Activated CD4-positive, alpha-beta T cell treated with anti-CD3 and anti-CD28 coated beads for 4 hours (primary cell): ENCODE data around the gene FXYD6.
"Not testable (repeated sequence)": the region's sequence is repeated elsewhere in the genome, so short reads cannot be mapped to it uniquely, and the experiment has no call there.

Experiments used
- DNase-seq, 2 donors: peaks; one replicate each; pipeline ENCODE4 v3.0.0-alpha.2; 2020

FXYD6 gene

DNA sequence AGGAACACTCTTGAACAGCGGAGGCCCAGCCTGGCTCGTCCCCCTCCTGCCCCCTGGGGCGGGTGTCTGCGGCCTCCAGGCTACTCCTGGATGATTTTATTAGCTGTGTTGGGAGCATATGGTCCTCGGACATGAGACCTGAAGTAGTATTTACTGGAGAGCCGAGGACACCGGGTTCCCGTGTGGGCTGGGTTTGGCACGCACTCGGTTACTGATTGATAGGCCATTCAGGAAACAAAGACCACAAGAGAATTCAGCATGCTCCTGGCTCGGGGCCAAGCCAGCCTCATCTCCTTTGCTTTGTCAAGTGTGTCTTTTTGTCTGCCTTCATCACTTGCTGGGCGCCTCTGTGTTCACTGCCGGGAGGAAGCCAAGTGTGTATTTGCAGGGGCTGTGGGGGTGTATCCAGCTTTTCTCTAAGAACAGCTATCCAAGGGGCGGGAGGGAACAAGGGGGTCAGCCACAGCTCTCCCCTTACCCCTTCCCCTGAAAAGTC lies 61.6 kb downstream of the FXYD6 start:
- peak; percentile 71 to 78 for DNase-seq

DNA sequence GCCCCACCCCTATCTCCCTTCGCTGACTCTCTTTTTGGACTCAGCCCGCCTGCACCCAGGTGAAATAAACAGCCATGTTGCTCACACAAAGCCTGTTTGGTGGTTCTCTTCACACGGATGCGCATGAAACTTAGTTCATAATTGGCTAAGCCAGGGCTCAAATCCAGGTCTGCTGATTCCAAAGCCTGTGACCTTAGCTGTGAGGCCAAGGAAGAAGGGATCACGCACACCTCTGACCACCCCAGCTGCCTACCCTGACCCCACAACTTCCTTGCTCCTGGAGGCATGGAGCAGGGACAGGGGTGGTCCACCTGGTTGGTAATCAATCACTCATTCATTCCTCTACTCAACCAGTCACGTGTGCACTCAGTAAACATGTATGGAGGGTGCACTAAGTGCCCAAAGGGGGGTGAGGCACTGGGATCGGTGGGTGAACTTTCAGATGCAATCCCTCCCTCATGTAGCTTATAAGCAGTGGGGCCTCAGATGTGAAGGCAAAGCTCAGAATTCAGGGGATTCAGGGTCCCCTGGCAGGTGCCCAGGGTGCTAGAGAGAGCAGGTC lies 62.2 kb downstream of the FXYD6 start:
- no peak for DNase-seq

DNA sequence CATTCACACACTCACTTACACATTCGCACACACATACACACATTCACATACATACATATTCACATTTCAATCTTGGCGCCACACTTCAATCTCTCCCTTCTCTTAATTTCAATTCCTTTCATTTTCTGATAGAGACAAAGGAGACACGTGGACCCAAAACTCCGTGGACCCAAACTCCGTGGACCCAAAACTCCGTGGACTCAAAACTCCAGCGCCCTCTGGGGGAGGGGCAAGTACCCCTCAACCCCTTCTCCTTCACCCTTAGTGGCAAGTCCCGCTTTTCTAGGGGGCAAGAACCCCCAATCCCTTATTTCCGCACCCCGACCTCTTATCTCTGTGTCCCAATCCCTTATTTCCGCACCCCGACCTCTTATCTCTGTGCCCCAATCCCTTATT lies 66.4 kb downstream of the FXYD6 start:
- not testable (repeated sequence) for DNase-seq

DNA sequence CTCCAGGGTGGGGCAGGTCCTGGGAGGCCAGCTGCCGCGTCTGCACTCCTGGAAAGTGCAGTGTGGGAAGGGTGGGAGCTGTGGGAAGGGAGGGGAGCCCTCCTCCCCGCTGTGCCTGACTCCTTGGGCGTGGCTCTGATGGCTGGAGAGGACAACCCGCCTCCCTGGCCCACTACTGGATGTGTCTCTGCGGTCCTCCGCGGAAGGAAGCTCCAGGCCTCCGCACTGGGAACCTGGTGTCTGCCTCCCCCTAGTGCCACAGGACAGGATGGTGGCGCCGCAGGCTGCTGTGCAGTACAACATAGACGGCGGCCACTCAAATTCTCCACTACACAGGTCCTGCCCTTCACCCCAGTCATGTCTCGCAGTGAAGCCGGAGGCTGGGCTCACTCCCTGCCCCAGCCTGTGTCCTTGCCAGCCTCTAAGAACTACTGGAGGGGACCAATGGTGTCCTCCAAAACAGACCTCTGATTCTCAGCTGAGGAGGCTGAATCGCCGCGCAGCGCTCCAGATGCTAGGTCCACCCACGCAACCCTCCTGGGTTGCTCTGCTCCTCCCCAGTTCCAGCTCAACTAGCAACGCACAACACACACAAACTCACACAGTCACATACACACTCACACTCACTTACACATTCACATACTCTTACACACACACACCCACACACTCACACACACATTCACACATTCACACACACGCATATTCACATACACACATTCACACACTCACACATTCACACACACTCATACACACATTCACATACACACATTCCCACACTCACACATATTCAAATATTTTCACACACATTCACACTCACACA lies 67.0 kb downstream of the FXYD6 start:
- peak; percentile 37 to 49 for DNase-seq

DNA sequence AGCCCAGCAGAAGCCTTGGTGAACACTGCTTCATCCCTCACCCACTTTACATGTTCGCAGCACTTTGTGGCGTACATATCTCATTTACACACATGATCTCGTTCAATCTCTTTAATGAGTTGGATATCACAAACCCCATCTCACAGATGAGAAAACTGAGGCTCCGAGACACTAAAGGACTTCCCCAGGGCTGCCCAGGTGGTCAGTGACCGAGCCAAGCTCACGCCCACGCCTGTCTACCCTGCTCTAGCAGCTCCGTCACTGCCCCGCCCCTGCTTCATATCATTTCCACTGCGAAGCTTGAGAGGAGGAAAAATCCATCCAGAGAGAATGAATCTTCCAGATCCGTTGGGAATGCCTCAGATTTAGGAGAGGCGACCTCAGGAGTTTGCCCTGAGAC lies 67.7 kb downstream of the FXYD6 start:
- no peak for DNase-seq

DNA sequence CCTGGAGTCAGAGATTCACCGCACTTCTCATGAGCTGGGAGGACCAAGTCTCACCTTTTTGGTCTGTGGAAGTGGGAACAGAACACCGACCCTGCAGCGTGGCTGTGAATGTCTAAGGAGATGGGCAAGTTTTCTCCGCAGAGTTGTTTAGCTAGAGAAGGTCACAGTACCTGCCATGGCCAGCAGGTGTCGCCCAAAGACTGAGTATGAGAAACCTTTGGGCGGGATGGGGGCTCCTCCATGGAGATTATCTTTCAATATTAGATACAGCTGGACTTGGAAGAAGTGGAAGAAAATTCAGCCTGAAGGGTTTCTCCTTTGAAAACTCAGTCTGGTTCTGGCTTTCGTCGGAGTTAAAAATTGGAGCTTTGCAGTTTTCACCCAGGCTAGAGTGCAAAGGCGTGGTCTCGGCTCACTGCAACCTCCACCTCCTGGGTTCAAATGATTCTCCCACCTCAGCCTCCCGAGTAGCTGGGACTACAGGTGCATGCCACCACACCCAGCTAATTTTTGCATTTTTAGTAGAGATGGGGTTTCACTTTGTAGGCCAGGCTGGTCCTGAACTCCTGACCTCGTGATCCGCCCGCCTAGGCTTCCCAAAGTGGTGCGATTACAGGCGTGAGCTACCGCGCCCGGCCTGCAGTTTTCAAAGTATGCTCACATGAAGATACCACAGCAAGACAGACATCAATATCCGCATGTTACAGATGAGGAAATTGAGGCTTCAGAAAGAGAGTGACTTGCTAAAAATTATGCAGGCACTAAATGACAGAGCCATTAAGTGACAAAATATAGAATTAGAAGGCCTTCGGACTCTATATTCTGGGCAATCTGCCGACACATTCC lies 68.8 kb downstream of the FXYD6 start:
- peak; percentile 73 to 74 for DNase-seq

DNA sequence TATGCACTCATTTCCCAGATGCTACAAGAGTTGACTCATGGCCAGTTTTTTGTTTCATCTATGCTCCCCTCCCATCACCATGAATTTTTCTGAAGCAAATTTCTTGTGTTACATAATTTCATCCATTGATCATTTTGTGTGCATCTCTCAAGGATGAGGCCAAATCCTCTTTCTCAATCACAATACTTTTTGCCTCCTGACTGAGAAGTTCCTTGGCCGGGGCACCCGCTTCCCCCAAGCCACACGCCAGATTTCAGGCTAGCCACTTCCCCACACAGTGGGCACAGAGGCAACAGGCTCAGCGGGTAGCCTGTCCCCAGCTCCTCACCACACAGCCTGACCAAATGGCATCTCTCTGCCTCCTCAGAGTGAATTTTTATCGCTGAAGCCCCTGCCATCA lies 69.6 kb downstream of the FXYD6 start:
- DNase-seq: no peak

DNA sequence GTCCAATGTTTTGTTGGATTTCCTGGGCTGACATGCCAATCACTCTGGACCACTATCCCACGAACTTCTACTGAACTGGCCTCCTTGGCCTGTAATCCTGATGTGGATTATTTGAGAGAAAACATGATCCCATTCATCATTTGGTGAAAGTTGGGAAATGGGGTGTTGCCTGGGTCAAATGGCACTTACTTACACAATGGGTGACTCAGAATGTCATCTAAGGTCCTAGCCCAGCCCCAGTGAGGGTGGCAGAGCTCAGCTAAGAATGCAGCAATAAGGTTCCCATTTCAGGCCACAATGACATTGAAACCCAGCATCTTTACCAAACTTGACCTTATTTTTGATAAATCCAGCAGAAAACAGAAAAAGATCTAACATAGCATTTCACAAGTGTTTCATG lies 71.4 kb downstream of the FXYD6 start:
- DNase-seq: no peak

DNA sequence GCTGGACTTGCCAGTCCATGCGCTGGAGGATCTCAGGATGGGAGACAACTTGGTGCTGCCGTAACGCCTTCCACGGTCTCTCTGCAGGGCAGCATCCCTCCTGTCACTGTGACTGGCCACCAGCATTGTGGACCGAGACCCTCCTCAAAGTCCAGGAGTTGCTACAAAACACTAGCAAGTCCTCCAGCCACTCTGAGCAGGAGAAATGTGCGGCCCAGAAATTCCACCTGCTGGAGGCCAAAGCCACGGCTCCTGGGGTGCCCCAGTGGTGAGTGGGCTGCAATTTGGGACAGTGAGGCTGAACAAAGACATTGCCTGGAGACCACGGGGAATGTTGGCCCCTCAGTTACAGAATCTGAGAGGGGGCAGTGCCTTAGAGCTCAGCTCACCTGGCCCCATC lies 72.6 kb downstream of the FXYD6 start:
- no peak for DNase-seq

DNA sequence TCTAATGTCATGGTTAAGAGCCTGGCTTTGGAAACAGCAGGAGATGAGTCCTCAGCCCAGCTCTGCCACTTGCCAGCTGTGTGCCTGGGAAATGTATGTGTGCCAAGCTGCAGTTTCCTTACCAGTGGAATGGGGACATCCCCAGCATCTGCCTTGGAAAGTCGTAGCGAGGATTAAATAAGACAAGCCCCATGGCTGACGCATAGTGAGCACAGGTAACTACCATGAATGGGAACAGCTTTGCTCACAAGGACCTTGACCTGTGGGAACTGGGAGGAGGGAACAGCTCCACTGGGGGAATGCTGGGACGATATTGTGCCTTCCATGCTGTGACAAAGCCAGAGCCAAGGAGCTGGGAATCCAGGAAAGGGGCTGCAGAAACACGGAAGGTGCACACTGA lies 76.8 kb downstream of the FXYD6 start:
- DNase-seq: no peak

DNA sequence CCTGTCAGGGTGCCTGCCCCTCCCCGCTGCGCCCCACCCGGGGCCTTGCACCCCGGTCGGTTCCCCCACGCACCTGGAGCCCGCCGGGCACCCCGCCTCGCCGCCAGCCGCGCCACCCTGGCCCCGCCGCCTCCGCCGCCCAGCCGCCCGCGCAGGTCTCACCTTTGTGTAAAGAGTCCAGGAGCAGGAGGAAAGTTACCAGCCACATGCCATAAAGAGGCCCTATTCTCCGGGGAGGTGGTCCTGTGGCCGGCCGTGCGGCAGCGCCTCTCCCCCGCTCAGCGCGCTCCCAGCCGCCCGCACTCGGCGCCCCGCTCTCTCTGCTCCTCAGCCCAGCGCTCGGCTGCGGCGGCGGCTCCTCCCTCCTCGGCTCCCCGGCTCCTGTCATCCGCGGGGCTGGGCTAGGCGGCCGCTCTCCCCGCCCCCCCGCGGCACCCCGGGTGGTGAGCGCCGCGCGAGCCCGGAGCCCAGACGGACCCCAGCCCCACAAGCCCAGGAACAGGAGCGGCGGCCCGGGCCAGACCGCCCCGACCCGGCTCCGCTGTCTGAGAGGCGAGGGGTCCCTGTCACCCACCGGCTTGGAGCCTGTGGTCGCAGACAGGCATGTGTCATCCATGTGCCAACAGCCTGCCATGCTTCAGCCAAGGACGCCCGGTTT lies 79.5 kb downstream of the FXYD6 start, which contains the start of gene DSCAML1:
DSCAML1 (minus strand) TSS at position 345 of the 658 bp plus-strand sequence; CDS start at position 208, 137 bp downstream.
- peak in 1 of 2 donors; percentile 35 for DNase-seq

DNA sequence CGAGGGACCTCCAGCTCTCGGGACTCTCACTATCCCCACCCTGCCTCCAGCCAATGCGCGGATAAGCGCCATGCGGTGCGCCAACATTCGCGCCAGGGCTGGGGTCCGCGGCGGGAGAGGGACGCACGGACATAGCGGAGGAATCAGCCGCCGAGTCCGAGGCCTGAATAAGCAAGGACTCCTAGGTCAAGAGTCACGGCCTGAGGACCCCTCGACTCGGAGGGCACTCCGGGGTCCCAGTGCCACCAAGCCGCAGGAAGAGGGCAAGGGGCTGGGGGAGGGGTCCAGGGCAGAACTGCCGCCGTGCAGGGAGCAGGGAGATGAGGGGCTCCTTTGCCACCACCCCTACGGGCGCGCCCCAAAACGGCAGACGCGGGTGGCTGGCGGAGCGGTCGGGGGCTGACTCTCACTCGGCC lies 80.0 kb downstream of the FXYD6 start:
- no peak for DNase-seq

DNA sequence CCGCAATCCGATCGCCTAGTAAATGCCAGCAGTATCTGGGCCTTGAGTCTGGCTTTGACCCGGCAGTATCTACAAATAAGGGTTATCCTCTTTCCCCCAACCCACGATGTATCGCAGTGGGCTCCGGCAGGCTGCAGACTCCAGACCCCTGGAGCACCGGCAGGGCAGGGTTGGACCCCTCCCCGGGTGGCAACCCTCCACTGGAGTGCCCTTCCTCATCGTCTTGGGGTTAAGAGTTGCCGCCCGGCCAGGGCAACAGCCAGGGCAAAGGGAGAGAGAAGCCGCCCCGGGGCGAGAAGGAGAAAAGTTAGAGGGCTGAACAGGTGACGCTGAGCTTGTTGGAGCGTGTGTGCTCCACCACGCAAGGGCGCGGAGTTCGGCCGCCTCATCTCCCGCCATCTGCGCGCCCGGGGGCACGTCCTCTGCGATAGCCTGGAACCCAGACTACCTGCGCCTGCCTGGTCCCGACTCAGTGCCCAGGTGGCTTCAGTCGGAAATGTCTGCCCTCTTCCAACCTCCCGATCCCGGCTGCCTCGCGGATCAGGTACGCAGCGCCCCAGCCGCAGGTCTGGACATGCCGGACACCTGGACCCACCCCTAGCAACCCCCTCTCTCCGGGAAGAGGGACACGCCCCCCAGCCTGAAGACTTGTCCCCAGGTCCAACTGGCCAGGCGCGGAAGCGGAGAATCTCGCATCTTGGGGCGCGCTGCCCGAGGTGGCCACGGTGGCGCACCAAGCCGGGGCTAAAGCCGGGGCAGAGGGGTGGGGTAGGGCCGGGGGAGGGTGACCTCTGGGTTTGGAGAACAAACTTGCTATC lies 80.6 kb downstream of the FXYD6 start:
- no peak for DNase-seq

DNA sequence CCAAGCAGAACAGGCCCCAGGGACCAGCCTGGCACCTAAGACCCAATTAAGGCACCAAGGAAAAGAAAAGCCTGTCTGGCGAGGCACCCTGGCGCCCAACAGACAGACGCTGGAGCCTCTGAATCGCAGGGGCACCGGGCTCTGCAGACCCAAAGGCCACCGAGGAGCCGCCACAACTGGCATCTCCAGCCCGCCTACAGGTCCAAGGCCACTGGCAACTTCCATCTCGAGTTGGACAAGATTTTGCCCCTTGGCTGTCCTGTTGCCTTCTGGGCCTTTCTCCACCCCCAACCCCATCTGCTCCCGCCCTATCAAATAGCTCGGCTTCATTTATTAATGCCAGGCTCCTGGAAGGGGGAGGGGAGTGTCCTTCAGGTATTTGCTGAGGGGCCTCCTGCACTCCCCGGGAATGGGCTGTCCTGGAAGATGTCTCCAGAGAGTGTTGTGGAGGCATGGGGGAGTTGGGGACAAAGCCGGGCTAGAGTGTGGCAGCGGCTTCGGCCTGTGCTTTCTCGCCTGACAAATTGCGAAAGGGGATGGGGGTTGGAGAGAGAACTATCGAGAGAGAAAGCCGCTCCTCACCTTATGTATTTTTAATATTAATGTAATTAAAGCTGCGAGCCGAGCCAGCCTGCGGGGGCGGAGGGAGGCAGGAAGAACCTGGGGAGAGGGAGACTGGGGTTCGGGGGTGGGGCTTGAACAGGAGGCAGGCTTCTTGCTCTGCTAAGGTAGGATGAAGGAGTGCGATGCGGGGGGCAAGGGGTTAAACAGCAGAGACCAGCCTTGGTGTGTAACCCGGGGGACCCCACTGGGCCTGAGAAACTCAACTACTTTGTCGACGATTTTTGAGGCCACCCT lies 81.5 kb downstream of the FXYD6 start:
- DNase-seq: no peak

DNA sequence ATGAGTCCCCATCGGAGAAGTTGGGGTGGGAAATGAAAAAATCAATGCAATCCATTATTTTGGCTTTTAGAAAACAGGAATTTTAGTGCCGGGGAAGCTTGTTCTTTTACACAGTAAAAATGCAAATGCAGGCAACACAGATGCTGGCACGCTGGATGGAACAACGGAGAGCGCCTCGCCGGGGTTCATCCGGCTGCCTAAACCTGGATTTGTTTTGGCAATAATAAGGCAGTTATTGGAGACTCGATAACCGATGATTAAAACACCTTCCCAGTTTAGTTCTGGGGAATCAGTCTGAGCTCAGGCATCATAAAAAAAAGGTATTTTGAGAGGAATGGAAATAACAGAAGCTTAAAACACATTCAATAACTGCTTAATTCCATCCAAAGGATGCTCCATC lies 82.3 kb downstream of the FXYD6 start:
- no peak for DNase-seq

DNA sequence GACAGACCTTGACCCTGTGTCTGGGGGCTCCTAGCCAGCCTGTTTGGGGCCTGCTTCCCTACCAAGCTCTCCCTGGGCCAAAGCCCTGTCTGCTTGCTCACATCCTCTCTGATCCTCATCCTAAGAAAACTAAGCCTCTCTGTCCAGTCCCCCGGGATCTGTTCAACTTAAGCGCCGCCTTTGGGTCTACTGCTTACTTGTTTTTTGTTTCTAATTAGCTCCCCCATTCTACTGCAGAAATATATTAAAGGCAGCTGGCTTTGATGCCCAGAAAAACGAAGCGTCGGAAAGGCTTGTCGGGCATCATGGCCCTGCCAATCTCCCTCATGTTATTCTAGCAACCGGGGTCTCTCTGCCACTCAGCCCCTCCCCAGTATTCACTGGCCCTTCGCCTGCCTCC lies 82.9 kb downstream of the FXYD6 start:
- no peak for DNase-seq

DNA sequence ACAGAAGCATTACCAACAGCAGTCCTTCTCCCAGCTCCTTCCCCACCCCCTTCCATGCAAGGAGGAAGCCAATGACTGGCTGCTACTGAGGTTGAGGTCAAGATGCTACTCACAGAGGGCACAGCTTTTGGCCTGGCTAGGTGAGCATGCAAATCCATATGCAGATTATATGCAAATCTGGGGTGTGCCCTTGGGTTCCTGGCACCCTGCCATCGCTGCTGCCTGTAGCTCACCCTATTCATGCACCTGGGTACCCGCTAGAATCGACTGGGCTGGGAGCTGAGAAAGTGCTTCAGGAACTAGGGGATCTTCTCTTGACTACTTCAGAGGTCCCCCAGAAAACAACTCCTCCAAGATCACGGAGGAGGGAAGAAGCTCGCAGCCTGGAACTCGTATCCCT lies 83.5 kb downstream of the FXYD6 start:
- DNase-seq: no peak

DNA sequence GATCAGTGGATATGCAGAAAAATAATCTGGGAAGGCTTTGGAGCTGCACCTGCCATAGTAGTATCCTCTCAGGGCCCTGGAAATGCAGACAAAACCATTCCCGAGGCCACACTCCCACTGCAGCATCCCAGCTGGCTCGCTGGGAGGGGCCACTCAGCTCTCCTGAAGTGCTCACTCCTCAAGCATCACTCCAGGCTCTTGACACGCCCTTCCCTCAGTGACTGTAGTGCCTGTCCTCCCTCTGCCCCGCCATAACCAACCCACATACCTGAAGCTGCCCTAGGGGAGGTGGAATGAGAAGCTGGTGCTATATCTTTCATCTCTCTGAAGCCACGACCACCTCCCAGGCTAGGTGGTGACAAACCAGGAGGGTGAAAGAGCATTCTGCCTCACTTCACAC lies 84.2 kb downstream of the FXYD6 start:
- no peak for DNase-seq

DNA sequence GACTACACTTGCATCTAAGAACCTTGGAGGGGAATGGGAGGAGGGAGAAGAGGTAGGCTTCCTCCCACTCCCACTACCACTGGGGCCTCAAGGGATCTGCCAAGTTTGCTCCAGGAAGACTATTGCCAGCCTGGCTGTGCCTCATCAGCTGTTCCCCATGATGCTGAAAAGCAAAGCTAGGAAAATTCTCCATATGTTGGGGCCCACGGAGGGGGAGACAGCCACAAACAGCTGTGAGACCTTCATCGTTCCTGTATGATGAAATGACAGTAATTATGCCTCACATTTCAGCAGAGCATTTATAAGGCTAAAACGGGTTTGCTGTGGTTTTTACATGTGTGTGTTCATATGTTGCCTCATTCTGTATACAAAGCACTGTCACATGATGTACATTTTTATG lies 86.2 kb downstream of the FXYD6 start:
- DNase-seq: no peak

DNA sequence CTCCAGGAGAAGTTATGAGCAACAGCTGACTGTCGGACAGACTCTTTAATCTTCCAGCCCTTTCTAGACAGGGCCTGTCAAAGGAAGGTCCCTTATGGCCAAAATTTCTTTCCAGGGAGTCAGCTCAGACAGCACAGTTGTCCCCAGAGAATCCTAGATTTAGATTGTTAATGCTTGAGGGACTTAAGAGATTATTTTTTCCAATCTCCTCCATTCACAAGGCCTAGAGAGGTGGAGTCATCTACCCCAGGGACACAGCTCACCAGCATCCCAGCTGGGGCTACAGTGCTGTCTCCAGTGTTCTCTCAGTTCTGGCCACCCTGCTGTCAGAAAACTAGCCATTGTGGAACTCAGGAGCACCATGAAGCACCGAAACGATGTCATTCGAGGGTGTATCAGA lies 87.2 kb downstream of the FXYD6 start:
- DNase-seq: no peak
